NK-92 (cell line): Measurements from ENCODE around the gene RBM43.
"Not testable (repeated sequence)": the region's sequence is repeated elsewhere in the genome, so short reads cannot be mapped to it uniquely, and the experiment has no call there.

Experiments
- DNase-seq: peaks from one replicate; lab custom pipeline; 2025; ENCODE audit not compliant: unreplicated experiment; lab: John Stamatoyannopoulos, UW

Gene RBM43

GRCh38 chr2:151269798-151270568 lies 8.3 kb upstream of the RBM43 start:
- DNase-seq, result no peak

- DNase-seq, result no peak
Observed at GRCh38 chr2:151268085-151268484, 6.4 kb upstream of the RBM43 start.

- DNase-seq, result no peak
Observed at GRCh38 chr2:151267537-151267936, 5.9 kb upstream of the RBM43 start.

GRCh38 chr2:151265991-151266390 lies 4.3 kb upstream of the RBM43 start:
- no peak for DNase-seq

GRCh38 chr2:151264157-151264825 lies 2.6 kb upstream of the RBM43 start:
- no peak for DNase-seq

GRCh38 chr2:151262629-151263028 lies 966 bp upstream of the RBM43 start:
- DNase-seq, result no peak

GRCh38 chr2:151261977-151262291 lies 271 bp upstream of the RBM43 start:
- no peak for DNase-seq

- DNase-seq, result no peak
Observed at GRCh38 chr2:151260573-151261230, 961 bp downstream of the RBM43 start.

- DNase-seq, result no peak
Observed at GRCh38 chr2:151258121-151258520, 3.5 kb downstream of the RBM43 start.

GRCh38 chr2:151252646-151253045 lies 9.0 kb downstream of the RBM43 start:
- no peak for DNase-seq

- no peak for DNase-seq
Observed at GRCh38 chr2:151251012-151251411, 10.7 kb downstream of the RBM43 start.

GRCh38 chr2:151247432-151247831 lies 14.2 kb downstream of the RBM43 start:
- no peak for DNase-seq

- no peak for DNase-seq
Observed at GRCh38 chr2:151246152-151246551, 15.5 kb downstream of the RBM43 start.

- no peak for DNase-seq
Observed at GRCh38 chr2:151243468-151243867, 18.2 kb downstream of the RBM43 start.

- DNase-seq, result no peak
Observed at GRCh38 chr2:151241224-151241623, 20.4 kb downstream of the RBM43 start.

- no peak for DNase-seq
Observed at GRCh38 chr2:151240433-151240832, 21.2 kb downstream of the RBM43 start.

GRCh38 chr2:151239624-151240023 lies 22.0 kb downstream of the RBM43 start:
- DNase-seq, result no peak

GRCh38 chr2:151238527-151239487 lies 22.9 kb downstream of the RBM43 start:
- no peak for DNase-seq

GRCh38 chr2:151237422-151238025 lies 24.1 kb downstream of the RBM43 start:
- DNase-seq, result no peak

- DNase-seq, result not testable (repeated sequence)
Observed at GRCh38 chr2:151233760-151234159, 27.9 kb downstream of the RBM43 start.

- not testable (repeated sequence) for DNase-seq
Observed at GRCh38 chr2:151233288-151233687, 28.4 kb downstream of the RBM43 start.
